NT2/D1 (cell line): ENCODE measurements around the gene TCAP.

Experiments
- SUZ12 ChIP-seq: IDR thresholded peaks from 2 replicates; pipeline ENCODE4 v1.6.1; 2011; ENCODE audit not compliant: insufficient read length, insufficient read depth; ENCODE audit errors: extremely low read depth
- YY1 ChIP-seq: IDR thresholded peaks from 2 replicates; pipeline ENCODE4 v1.6.1; 2011; ENCODE audit not compliant: insufficient read length, insufficient read depth
- ZNF274 ChIP-seq: IDR thresholded peaks from 2 replicates; pipeline ENCODE4 v1.6.1; 2011; ENCODE audit warnings: mild to moderate bottlenecking, low read depth, low read length

DNA sequence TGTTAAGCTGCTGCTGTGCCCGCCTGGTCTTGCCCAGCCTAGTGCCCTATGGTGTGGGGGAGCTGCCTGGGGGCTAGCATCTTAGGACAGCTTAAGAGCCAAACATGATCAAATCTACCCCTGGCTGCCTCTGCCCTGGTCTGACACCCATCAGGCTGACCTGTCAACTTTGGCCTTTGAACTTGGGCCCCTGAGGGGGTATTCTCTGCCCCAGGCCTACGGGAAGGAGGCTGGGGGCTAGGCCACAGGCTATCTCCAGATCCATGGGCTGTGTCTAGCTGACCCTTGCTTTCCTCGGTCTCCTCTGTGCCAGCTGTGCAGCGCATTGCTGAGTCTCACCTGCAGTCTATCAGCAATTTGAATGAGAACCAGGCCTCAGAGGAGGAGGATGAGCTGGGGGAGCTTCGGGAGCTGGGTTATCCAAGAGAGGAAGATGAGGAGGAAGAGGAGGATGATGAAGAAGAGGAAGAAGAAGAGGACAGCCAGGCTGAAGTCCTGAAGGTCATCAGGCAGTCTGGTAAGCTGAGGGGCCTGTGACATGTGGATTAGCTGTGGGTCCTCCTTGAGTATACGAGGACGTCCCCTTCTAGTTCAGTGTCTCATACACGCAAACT is 31.5 kb upstream of the TCAP start:
- TF ChIP-seq ZNF274, result no peak
- no peak for TF ChIP-seq YY1
- TF ChIP-seq SUZ12, result no peak
